ENCODE results near the gene STOX2.

GRCh38 chr4:184021389-184021788 lies 116.3 kb downstream of the STOX2 start:
- TF ChIP-seq CTCF (IDR thresholded peaks at IDR 0.05; ENCODE audit: low read depth, low read length, poor library complexity, severe bottlenecking) (no peak), EZH2phosphoT487 (IDR thresholded peaks at IDR 0.05; ENCODE audit: borderline replicate concordance, low read length) (no peak)

All from DOHH2 (cell line).